Activated CD4-positive, alpha-beta T cell treated with anti-CD3 and anti-CD28 coated beads for 24 hours (primary cell): Measurements from ENCODE around the gene NID2.

Experiments used
- DNase-seq, 2 donors: peaks; one replicate each; pipeline ENCODE4 v3.0.0-alpha.2; 2020; ENCODE audit warnings: low read depth in 2 of 2

NID2 gene

DNA sequence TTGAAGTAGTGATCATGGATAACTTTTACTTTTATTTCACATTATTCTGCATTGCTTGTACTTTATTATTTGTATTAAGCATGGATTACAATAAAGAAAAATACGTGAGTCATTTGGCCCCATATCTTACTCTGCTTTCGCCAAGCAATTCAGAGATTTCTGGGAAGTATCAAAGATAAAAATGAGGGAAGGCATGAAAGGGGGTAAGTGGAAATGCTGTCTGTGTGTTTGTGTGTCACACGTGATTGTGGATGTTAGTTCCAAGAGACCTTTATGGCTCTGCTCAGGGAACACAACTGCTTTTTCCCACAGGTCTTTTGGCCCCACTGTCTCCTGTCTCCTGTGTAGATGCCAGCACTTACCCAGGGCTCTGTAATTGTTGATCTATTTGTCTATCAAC is 10.5 kb downstream of the NID2 start:
- DNase-seq: no peak

DNA sequence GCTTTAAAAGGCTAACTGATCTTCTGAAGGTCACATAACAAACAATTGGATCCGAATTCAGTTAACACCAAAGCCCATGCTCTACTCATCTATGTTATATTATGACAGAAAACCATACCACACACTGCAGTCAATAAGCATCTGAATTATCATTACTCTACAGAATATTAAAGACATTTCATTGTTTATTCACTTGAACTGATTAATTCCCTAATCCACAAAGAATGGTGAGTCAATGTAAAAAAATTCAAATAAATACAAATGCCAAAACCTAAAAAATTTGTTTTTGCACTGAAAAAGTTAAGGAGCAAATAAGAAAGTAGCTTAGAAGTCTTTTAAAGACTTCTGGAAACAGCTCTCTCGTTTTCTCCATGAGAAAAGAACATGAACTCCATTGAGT is 13.7 kb downstream of the NID2 start:
- no peak for DNase-seq

DNA sequence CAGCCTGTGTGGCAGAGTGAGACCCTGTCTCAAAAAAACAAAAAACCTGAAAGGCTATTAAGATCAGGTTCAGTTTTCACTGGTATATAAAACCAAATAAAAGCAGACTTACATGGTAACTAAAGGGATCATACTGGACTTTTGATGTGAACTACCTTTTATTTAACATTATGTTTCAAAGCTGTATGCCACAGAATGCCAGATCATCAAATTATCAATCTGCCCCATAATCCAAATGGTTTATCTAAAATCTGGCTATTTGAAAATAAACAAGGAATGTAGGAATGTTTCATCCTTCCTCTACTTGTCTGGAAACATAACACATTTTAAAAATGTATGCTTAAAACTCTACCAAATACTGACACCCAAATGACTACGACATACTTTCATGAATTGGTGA is 14.2 kb downstream of the NID2 start:
- no peak for DNase-seq

DNA sequence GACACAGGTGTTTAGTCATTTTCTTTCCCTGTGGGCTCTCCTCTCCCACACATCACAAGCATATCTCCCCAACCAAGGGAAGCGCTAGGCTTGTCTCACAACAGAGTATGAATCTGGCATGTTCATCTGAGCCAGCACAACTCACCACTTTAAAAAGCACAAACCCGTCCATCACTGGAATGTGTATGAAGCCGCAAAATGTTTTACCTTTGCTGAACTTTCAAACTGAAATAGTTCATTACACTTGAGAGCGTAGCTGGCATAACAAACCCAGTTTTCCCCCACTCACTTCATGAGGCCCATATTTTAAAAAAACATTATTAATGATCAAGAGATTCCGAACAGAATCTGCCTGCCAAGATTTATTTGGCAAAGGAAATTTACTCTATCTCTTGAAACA is 15.8 kb downstream of the NID2 start:
- no peak for DNase-seq

DNA sequence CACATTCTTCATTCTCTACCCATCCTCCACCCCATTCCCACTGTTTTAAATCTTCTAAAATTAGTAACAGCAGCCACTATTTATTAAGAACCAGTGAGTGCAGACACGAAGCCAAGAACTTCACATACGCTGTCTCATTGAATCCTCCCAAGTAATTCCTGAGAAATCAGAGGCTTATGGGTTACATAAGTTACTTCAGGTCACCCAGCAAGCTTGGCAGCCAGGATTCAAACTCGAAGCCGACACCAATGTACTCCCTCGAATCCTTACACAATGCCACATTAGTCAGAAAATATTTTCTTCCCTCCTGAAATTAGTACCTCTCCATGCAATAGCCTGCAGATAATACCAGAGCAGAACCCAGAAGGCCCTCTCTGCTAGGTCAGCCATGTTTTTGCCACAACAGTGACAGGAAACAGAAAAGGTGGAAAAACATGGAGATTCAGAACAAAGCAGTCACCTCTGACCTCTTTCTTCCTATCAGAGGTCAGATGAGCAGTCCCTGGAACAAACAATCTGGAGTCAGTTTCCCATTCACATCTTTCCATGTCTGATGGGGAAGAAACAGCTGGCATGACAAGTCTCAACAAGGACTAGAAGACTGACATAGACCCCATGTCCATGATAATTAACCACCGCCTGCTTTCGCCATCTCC is 16.4 kb downstream of the NID2 start:
- no peak for DNase-seq

DNA sequence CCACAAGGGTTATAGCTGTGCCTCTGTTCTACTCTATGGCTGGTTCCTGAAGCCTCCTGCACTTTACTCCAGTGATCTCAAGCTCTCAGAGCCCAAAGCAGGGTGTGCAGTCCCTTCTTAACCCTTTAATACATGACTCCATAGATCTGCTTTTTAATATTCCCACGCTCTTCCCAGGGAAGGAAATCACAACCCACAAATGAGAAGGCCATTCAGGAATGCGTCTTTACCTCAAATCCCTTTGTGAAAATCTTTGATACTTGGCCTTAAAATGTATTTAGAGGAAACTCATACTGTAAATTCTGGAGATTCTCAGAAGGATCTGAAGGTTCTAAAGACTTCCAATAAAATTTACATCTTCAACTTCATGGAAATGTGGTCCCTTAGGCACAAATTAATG is 17.0 kb downstream of the NID2 start:
- no peak for DNase-seq

DNA sequence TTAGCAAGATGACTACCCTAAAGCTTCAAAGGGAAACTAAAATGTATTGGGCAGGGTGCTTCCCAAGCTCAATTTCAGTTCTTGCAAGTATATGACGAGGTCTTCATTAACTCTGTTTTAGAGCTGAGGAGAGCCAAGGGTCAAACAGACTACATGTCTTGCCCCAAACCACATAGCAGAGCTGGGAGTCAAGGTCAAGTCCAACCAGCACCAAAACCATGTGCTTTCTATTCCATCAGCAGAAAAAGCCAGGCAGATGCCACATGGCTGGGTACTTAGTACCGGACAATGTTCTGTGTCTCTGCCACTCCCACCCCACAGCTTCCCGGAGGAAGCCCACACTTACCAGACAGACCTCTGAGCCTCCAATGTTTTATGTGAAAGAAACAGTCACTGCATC is 17.6 kb downstream of the NID2 start:
- no peak for DNase-seq

DNA sequence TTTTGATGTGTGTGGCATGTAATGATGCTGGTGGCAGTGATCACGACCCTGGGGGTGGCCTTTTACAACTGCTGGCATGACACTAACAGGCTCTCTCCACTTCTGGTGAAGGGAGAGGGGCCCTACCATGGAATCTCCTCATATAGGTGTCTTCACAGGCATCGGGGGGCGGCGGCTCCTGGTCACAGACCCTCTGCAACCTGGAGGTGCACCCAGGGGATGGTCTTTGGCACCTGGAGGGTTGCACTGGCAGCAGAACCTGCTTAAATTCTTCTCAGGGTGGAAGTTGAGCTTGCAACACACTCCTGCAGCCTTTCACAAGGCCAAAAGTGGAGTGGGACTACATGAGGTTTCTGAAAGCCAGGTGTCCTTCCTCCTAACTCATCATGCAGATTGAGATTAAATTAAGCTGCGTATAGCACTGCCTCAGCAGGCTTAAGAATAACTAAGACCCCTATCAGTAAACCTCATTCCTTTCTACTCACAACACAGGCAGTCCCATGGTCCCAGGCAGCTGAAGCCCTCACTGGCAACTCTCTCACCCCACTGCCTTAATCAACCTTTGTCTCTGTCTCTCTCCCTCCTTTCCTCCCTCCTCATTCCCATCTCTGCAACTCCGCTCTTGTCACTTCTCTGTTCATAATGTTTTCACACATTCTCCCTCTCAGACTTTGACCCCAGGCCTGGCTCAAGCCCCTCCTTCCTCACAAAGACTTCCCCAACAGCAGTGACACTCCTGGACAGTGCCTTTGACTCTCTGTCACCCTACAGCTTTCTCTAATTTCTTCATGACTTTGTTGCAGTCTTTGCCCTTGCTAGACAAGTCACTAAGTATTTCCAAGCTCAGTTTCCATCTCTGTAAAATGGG is 18.9 kb downstream of the NID2 start:
- DNase-seq: no peak

DNA sequence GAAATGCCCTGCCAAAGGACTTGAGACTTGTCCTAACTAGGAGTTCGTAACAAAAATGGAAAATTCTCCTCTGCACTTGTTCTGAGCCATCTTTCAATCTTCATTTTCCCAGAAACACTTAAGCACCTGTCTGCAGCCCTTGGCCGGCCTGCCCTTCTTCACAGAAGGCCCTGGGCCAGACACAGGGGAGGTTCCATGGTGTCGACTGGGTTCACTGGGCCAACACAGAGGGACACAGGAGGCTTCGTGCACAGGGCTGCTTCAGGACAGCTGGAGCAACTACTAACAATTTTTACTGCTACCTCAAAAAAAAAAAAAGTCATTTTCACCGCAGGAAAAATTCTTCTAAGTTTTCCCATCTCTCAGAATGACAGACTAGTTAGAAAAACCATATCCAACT is 19.6 kb downstream of the NID2 start:
- no peak for DNase-seq

DNA sequence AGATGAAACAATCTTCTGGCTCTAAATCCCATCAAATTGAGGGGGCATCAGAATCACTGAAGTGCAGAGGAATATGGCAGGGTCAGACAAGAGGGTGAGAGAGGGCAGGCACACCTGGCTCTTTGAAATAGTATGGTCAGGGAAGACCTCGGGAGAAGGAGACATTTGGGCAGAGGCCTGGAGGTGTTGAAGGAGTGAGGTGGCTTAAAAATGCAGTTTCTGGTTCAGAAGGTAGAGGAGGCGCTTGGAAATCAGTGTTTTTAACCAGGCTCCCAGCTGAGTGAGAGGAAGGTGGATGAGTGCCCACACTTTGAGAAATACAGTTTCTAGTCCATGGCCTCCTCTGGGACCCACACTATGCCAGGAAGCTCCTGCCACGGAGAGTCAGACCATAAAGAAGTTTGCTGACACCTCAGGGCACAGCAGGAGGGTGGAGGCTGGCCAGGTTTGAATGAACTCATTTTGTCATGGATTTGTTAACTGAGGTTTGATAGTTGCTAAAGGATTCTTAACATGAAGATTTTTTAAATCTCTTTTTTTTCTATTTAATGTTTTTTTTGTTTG is 20.1 kb downstream of the NID2 start:
- no peak for DNase-seq

DNA sequence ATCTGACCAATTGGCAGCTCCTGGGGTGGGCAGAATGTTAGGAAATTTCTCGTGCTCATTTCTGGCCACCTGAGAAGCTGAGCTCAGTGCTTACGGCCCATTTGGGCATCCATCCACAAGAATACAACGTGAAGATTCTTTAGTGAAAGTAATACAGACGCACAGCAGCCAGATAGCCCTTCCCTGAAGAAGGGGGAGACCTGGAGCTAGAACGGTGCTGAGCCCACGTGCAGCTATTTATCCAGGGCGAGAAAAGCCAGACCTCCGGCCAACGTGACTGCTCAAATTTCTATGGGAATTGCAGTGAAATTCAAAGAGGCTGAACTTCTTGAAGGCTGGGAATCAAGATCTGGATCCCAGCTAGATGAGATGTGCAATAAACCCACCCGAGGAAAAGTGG is 20.7 kb downstream of the NID2 start:
- no peak for DNase-seq

DNA sequence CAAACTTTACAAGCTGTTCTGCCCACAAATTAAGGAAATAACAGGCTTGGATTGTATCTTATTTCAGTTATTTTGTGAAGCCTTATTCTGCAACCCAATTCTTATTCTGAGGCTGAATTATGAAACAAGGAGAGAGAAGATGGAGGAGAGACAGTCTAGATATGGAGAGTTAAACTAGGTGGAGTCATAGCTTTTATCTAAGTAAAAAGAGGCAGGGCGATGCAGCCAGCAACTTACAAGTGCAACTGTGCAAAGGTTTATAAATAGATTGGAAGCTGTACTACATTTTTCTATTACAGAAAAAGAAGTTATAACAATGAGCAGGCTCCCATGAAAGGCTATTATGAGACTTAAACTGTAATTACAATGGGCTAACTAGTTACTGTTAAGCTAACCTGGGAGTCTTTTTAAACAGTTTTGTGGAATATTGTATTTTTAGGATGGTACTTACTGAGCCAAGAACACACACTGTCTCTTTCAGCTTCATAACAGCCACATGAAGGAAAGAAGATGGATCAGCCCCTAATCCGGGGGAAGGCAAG is 22.4 kb downstream of the NID2 start:
- DNase-seq: no peak

DNA sequence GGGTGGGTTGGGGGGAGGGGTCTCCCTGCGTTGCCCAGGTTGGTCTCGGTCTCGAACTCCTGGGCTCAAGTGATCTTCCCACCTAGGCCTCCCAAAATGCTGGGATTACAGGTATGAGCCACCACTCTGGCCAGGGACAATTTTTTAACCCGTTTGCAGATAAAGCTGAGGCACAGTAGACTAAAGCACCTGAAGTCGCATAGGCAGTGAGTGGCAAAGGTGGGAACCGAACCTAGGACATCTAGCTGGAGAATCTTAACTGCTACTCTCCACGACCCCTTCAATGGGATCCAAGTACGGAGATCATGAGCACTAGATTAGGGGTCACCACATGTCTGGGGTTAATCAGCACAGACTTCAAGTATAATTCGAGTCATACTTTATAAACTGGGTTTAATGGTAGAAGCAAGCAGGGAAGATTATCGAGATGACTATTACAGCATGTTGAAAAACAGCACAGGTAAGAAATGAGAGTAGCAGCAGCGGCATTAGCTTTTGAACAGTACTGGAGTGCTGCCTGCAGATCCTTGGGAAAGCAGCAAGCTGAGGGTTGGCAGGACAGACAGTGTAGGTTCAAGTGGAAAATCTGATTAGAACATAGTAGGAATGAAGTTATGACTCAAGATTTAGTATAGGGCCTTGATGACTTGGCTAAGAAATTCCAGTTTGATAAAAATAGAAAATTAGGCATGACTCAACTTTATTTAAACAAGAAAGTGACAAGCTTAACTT is 23.9 kb downstream of the NID2 start:
- DNase-seq: no peak

DNA sequence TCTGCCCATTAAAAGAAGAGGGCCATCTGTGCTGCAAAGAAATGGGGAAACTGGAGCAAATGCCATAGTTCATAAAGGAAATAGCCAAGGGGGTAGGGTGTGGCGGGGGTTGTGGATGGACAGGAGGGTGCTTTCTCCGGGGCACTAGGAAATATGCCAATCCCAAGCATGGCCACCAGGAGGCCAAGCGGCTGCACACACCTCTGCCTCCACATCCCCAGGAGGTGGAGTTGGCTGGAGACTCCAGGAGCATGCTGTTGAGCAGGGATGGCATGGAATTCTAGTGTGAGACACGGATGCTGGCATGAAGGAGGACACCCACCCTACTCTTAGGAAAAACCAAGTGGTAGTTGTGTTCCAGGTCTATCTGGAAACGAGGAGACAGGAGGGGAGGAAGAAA is 25.2 kb downstream of the NID2 start:
- peak; percentile 15 to 16 for DNase-seq

DNA sequence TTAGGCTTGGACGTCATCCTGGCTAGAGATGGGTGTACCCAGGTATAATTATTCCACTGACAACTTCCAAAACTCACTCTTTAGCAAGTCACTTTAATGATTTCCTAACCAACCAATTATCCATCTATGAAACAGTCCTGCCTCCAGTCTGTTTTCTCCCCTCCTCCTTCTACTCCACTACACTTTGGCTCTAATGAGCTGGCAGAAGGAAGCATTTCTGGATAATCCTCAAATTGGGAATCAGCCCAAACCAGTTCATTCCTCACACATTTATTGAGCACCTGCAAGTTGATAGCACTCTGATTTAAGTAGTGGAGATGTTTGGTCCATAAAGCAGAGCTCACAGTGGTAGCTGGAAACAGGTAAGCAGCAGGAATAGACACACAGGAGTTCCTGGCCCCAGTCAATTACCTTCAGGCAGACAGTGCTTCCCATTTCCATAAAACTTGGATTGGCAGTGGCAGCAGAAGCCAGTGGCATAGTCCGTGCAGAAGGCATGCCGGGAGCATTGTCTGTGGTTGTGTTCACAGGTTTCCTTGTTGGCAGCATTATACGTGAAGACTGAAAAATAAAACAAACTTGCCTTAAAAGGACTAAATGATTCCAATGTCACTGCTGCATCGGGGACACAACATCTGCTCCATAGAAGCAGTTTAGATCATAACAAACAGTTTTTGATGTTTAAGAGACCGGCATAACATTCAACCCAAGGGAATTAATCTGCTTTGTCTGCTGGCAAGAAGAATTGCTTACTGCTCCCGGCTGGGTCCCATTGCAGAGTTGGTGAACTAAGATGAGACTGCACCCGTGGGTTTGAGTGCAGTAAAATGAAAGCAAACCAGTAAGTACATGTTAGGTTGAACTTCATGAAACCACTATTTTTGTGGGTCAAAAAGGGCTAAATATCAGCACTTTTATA is 26.2 kb downstream of the NID2 start:
- DNase-seq: no peak

DNA sequence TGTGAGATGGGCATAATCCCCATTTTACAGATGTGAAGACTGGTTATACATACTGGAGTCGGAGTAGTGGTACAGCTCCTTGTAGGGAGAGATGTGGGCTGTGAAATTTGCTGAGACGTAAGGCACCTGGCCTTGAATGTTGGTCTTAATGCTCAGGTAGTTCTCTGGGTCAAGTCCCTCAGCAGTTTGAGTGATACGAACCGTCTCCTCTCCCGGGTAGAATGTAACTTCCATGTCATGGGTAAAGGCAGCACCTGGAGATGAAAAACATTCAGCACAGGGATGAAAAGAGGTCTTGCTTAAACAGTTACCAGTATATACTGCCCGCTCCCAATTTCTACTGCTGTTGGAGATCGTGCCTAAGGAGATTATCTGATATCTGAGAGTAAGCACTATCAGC is 28.3 kb downstream of the NID2 start:
- DNase-seq: no peak

DNA sequence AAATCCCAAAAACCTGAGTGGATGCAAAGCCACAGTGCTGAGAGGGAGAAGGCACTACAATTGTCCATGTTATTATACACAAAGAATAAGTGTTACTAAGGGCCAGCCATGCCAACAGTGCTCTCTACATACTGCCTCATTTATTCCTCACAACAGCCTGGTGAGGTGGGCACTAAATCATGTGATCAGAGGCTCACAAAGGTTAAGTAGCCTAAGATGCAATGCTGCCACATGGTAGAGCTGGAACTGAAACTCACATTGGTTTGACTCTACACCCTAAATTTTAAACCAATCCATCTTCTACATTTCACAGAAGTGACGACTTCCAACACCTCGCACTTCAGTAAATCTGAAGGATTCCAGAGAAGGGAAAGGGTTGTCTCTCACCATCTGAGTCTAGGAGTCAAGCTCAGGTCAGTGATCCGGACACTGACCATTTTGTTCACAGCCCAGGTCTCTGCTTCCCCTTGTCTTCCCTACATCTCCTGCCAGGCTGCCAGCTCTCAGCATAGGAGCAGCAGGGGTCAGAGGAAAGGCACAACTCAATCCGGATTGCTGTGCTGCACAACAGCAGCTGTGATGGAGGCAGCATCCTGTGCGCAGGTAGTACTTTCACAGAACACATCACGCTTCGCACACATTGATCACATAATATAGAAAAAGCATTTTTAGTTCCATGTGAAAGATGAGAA is 29.6 kb downstream of the NID2 start:
- no peak for DNase-seq

DNA sequence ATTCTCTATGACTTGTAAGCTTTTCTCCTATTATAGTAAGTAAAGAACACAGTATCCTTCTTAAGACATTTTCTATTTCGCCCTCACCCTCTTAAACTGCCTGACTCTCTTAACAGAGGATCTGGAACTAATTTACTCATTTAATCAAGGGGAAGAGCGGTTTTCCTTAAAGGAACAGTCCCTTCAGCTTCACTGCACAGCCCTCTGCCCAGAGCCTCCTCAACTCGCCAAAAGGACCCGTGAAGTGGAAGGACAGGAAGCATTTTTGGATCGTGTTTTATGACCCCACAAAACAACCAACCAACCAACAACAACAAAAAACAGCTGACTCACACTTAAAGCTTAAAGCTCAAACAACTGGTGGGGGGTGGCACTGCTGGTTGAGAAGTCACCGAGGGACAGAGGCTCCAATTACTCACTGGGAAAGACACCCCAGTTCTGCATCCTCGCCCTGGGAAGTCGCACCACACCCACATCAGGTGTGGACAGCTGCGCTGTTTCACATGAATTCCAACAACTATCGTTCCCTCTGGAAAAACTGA is 35.7 kb downstream of the NID2 start:
- DNase-seq: no peak

DNA sequence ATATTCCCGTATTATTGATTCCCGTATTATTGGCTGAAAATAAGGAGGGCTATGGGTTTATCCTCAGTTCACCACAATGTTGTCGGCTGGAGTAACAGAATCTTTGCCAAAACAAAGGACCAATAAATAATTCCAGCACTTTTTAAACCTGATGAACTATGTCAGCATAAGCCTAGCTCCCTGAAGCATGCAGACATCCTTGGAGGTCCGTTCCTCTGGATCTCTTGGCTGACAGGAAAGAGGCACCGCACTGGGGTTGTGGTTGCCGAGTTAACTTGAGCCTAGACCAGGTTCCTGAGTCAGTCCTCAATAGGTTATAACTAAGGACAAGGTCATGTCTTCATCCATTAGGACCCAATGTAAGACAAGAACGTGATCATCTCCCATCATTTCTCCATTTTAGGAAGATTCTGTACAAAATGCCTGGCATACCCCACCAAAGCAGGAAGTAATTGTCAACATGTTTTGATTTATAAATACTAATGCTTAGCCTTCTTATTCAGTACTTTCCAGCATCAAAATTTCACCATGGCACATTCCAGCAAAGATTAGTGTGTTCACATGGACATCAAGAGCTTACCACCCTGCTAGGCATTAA is 36.6 kb downstream of the NID2 start:
- no peak for DNase-seq

DNA sequence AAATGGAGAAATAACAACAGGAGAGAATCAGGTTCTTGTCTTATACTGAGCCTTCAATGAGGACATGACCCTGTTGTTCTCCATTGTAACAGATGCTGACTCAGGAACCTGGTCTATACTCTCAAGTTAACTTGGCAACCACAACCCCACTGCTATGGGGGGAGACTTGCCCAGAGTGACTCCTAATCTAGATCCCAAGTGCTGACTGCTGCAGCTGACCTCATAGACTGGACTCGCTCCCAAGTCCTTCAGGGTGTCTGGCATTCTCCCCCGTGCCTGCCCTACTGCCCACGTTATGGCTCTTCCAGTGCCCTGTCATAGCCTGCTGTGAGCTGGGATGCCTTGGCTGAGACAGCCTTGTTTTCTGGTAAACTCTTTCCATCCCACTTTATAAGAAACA is 37.1 kb downstream of the NID2 start:
- DNase-seq: no peak
